HCT116 (cell line): ENCODE data around the gene ZNF264. TPM values are rescaled to one million over a fixed set of nuclear protein-coding genes. Genes with fewer than 3 reads are reported as not detected.

ENCODE experiments used
- ATAC-seq: fragments of 200-7000 bp; cut with Tn5 transposase; 2 replicates; pipeline ENCODE4 v1.9.1; 2020; ENCODE audit warnings: mild to moderate bottlenecking, moderate library complexity
- BruUV-seq: library from RNA; stranded (reverse); fragments of 400-500 nt; replicated peaks from 2 replicates; lab custom pipeline; 2021; lab: Mats Ljungman, UMichigan
- CTCF ChIA-PET: fragments of 300-600 bp; sonication (Branson Sonifier 250); formaldehyde crosslinking; loops from one replicate; lab custom pipeline; 2021; ENCODE audit warnings: antibody characterized with exemption; lab: Charles Lee
- POLR2A ChIA-PET: fragments of 300-600, 350-600 bp; sonication (Branson Sonifier 250); formaldehyde crosslinking; loops from one replicate; lab custom pipeline; 2021; ENCODE audit warnings: antibody characterized with exemption; lab: Charles Lee
- RAD21 ChIA-PET, 2 experiments: fragments of 300-600 bp; sonication (Branson Sonifier 250); formaldehyde crosslinking; loops; one replicate each; lab custom pipeline; 2023; ENCODE audit warnings: low total read pairs in 2 of 2; ENCODE audit not compliant: uncharacterized antibody in 2 of 2, unreplicated experiment in 2 of 2, low non-redundant PET in 1 of 2; lab: Charles Lee
- DNase-seq: peaks from one replicate; pipeline ENCODE4 v3.0.0-alpha.2; 2010; ENCODE audit warnings: low read depth, low spot score
- H2AFZ ChIP-seq: fragments of 200-600 bp; shearing (Covaris generic), sonication (generic); 2 replicates; pipeline ENCODE4 v1.6.1; 2017; ENCODE audit warnings: low read depth, mixed run types, mixed read lengths, antibody characterized with exemption, low read length; ENCODE audit not compliant: poor library complexity, severe bottlenecking
- H3K27ac ChIP-seq: 2 replicates; pipeline ENCODE4 v1.5.1; 2012; ENCODE audit warnings: low read depth, low read length
- H3K27me3 ChIP-seq: fragments of 200-600 bp; sonication (generic); 2 replicates; pipeline ENCODE4 v1.6.1; 2016; ENCODE audit warnings: mixed run types, low read length, mixed read lengths; ENCODE audit not compliant: insufficient read depth
- H3K36me3 ChIP-seq, 2 experiments: fragments of 200-500 bp in 1 of 2; fragments of 200-600 bp in 1 of 2; sonication (Bioruptor generic) in 1 of 2; sonication (generic) in 1 of 2; 2 replicates each; pipeline versions ENCODE4 v1.5.1 to v1.6.1; 2014 to 2016; ENCODE audit warnings: low read length in 2 of 2, inconsistent platforms in 1 of 2, mixed read lengths in 1 of 2, mixed run types in 1 of 2; ENCODE audit not compliant: insufficient read depth in 2 of 2, control insufficient read depth in 1 of 2
- H3K4me1 ChIP-seq, 2 experiments: fragments of 200-600 bp in 1 of 2; sonication (generic) in 1 of 2; 2 replicates each; pipeline versions ENCODE4 v1.5.1 to v1.6.1; 2012 to 2017; ENCODE audit warnings: low read length in 2 of 2, inconsistent platforms in 1 of 2, mild to moderate bottlenecking in 1 of 2, mixed read lengths in 1 of 2, mixed run types in 1 of 2, moderate library complexity in 1 of 2; ENCODE audit not compliant: insufficient read depth in 2 of 2, control insufficient read depth in 1 of 2
- H3K4me2 ChIP-seq: fragments of 200-600 bp; sonication (generic); 2 replicates; pipeline ENCODE4 v1.6.1; 2017; ENCODE audit warnings: mixed run types, low read length, mixed read lengths
- H3K4me3 ChIP-seq, 2 experiments: fragments of 200-600 bp in 1 of 2; sonication (generic) in 1 of 2; replicated peaks in 1 of 2; 2 replicates each; pipeline ENCODE4 v1.5.1; 2011 to 2016; ENCODE audit warnings: low read length in 2 of 2, control low read depth in 1 of 2, low read depth in 1 of 2, mild to moderate bottlenecking in 1 of 2, mixed read lengths in 1 of 2, mixed run types in 1 of 2
- H3K79me2 ChIP-seq: fragments of 200-600 bp; sonication (generic); 2 replicates; pipeline ENCODE4 v1.6.1; 2017; ENCODE audit warnings: mild to moderate bottlenecking, mixed run types, low read length, moderate library complexity, mixed read lengths; ENCODE audit not compliant: insufficient read depth
- H3K9ac ChIP-seq: fragments of 200-600 bp; sonication (generic); 2 replicates; pipeline ENCODE4 v1.6.1; 2016; ENCODE audit warnings: low read length, mixed read lengths
- H3K9me2 ChIP-seq: fragments of 200-600 bp; sonication (generic), shearing (Covaris generic); 2 replicates; pipeline ENCODE4 v1.6.1; 2017; ENCODE audit warnings: mixed run types, mild to moderate bottlenecking, moderate library complexity; ENCODE audit not compliant: insufficient read depth
- H3K9me3 ChIP-seq, 2 experiments: fragments of 200-500 bp in 1 of 2; fragments of 200-600 bp in 1 of 2; sonication (Bioruptor generic) in 1 of 2; sonication (generic) in 1 of 2; 2 replicates each; pipeline ENCODE4 v1.6.1; 2014 to 2017; ENCODE audit warnings: low read length in 2 of 2, mixed read lengths in 2 of 2, inconsistent platforms in 1 of 2, low read depth in 1 of 2, mild to moderate bottlenecking in 1 of 2, mixed run types in 1 of 2, moderate library complexity in 1 of 2; ENCODE audit not compliant: control insufficient read depth in 1 of 2, insufficient read depth in 1 of 2
- H4K20me1 ChIP-seq: fragments of 200-600 bp; sonication (generic), shearing (Covaris generic); 2 replicates; pipeline ENCODE4 v1.6.1; 2017; ENCODE audit warnings: mixed run types, mild to moderate bottlenecking, moderate library complexity; ENCODE audit not compliant: insufficient read depth
- CBX3 ChIP-seq: IDR thresholded peaks from 2 replicates; pipeline ENCODE4 v1.6.1; 2012; ENCODE audit warnings: low read depth
- CEBPB ChIP-seq: IDR thresholded peaks from 2 replicates; pipeline ENCODE4 v1.6.1; 2012; ENCODE audit warnings: low read depth
- EGR1 ChIP-seq: IDR thresholded peaks from 2 replicates; pipeline ENCODE4 v1.6.1; 2012; ENCODE audit warnings: low read depth
- ELF1 ChIP-seq: IDR thresholded peaks from 2 replicates; pipeline ENCODE4 v1.6.1; 2012; ENCODE audit warnings: low read depth, borderline replicate concordance
- RAD21 ChIP-seq: IDR thresholded peaks from 2 replicates; pipeline ENCODE4 v1.6.1; 2012; ENCODE audit warnings: low read depth, mild to moderate bottlenecking
- REST ChIP-seq: IDR thresholded peaks from 2 replicates; pipeline ENCODE4 v1.6.1; 2012; ENCODE audit warnings: low read depth
- SP1 ChIP-seq: IDR thresholded peaks from 2 replicates; pipeline ENCODE4 v1.6.1; 2012; ENCODE audit warnings: low read depth
- intact Hi-C: fragments of 100-400 bp; cut with micrococcal nuclease; formaldehyde crosslinking; loops from 2 replicates; pipeline ENCODE4 v1.10.0; 2022
- total RNA-seq: library from RNA; stranded (reverse); gene quantifications from one replicate; pipeline ENCODE4 v1.2.1, GENCODE V29; 2021; ENCODE audit not compliant: unreplicated experiment

Gene ZNF264
- total RNA-seq, 1 experiment from 2014 or later, result 30.3 TPM

DNA sequence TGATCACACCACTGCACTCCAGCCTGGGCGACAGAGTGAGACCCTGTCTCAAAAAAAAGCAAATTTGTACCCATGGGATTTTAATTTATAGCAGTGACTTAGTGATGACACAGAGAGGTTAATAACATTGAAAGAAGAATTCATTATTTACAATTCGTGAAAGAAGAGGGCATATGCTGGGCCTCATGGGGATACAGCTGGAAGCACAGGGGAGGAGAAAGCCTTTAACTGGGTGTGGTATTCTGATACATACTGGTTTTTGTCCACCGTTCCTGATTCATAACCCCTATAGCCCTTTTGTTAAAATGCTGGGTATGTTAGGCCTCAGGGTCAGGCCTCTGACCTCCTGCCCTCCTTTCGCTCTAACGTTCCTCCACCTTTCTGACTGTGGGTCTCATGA, 10.9 kb downstream of the ZNF264 start:
- H3K27ac ChIP-seq, result no peak overlapping the region
- H3K27me3 ChIP-seq, result no peaks in the 10 kb centered on the region
- H3K9me2 ChIP-seq, result no peaks in the 10 kb centered on the region
- TF ChIP-seq SP1 (no peak), CEBPB (no peak), ELF1 (no peak), EGR1 (no peak), CBX3 (no peak), REST (no peak)
- intact Hi-C loops, result no loop called here
- H3K36me3 ChIP-seq, result peaks cover 7 to 10% of the 10 kb centered on the region in 2 experiments
- ChIA-PET POLR2A (interaction anchor here (1.2 kb wide), 1 partner anchor 11 kb away, joined by 3 read pairs; the partner anchor contains the start of gene ZNF264), RAD21 (no interaction called here), CTCF (no interaction called here)
- H3K4me2 ChIP-seq, result no peak overlapping the region
- no TSS peak for BruUV-seq
- no peak overlapping the region for H3K4me3 ChIP-seq
- ATAC-seq (no peak), DNase-seq (no peak)
- no peaks in the 10 kb centered on the region for H4K20me1 ChIP-seq
- H3K4me1 ChIP-seq, result no peaks in the 10 kb centered on the region
- no peak overlapping the region for H2AFZ ChIP-seq
- H3K9me3 ChIP-seq, result no peaks in the 10 kb centered on the region
- peaks cover 50% of the 10 kb centered on the region for H3K79me2 ChIP-seq
- no peak overlapping the region for H3K9ac ChIP-seq

DNA sequence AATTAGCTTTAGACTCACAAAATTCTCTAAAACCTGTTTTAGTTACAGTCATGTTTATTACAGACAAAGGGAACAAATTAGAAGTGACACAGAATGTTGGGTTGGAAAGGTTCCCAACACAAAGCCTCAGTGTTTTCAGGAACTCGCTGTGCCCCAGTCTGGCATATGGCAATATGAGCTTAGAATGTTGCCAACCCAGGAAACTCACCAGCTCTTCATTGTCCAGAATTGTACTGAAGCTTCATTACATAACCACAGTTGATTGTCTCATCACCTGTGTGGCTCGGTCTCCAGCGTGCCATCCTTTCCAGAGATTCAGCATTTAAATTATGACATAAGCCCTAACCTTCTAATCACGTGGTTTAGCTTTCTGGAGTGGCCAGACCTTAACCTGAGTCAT, 19.1 kb downstream of the ZNF264 start:
- peaks cover 44% of the 10 kb centered on the region for H3K79me2 ChIP-seq
- H3K27me3 ChIP-seq, result no peaks in the 10 kb centered on the region
- POLR2A ChIA-PET, result no interaction called here
- no peaks in the 10 kb centered on the region for H3K9me2 ChIP-seq
- H3K36me3 ChIP-seq, result peaks cover 33 to 56% of the 10 kb centered on the region in 2 experiments
- H3K4me2 ChIP-seq, result no peak overlapping the region
- H4K20me1 ChIP-seq, result no peaks in the 10 kb centered on the region
- CTCF ChIA-PET, result no interaction called here
- no peak overlapping the region for H2AFZ ChIP-seq
- H3K4me1 ChIP-seq, result no peaks in the 10 kb centered on the region
- no peaks in the 10 kb centered on the region for H3K9me3 ChIP-seq
- H3K4me3 ChIP-seq, result no peak overlapping the region
- TF ChIP-seq RAD21, result no peak
- ATAC-seq (no peak), DNase-seq (no peak)
- intact Hi-C loops, result no loop called here
- H3K9ac ChIP-seq, result no peak overlapping the region
- RAD21 ChIA-PET, result no interaction called here
- no peak overlapping the region for H3K27ac ChIP-seq
- no TSS peak for BruUV-seq
